ENCODE results near the gene ECM2. TPM values are rescaled to one million over a fixed set of nuclear protein-coding genes. Genes with fewer than 3 reads are reported as not detected.

ECM2 gene
- total RNA-seq, 2 donors from 2014 or later, result 1.8 to 3.2 TPM

DNA sequence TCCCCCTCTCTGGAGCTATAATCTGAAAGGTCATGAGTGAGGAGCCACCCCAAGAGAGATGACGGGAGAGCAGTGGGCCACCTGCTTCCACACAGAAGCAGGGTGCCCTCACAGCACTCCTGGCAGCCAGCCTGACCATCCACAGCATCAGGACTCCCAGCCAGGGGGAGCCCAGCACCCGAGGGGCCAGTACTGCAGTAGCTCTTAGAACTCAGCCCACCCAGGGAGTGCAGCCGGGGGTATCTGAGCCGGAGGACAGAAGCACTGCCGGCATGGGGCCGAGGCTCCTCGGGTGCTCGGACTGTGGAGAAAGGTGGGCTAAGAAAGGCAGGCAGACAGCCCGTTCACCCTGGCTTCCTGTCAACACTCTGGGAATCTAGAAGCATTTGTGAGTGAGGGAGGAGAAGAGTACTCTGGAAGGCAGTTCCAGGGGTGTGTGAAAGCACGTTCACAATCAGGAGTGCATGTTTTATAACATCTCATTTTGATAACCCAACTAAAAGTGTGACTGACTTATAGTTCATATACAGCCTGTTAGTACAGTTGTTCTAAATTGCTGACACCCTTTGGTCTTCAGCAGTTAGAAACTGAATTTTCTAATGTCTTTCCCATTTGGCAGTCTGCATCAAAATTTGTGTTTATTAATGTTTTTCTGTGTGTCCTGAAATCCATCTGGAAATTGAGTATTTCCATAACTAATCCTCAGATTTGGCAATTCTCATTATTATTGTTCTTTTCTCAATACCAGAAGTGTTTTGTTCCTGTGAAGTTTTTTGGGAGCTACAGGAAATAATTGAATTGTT is 27.6 kb downstream of the ECM2 start:
- Mint-ChIP-seq H3K27me3 (ENCODE audit: insufficient read depth) (no peaks in the 10 kb centered on the region), H3K4me3 (no peak overlapping the region), H3K9me3 (peaks cover 2% of the 10 kb centered on the region), H3K27ac (no peak overlapping the region), H3K36me3 (ENCODE audit: low read depth) (no peaks in the 10 kb centered on the region), H3K4me1 (peaks cover 5% of the 10 kb centered on the region)
- H3K9ac ChIP-seq (ENCODE audit: extremely low read depth, low read length, poor library complexity, severe bottlenecking), result no peak overlapping the region
- H3K4me3 ChIP-seq (ENCODE audit: low read length), result no peak overlapping the region
- H3K4me1 ChIP-seq (ENCODE audit: control insufficient read depth, insufficient read depth, low read length), result no peaks in the 10 kb centered on the region
- 90 to 91% methylated on average over 8 to 10 of the region's 10 CpGs for WGBS, 2 experiments (ENCODE audit: insufficient coverage in 1 of 2, insufficient read length in 1 of 2)
- no peak for DNase-seq
- H3K36me3 ChIP-seq (ENCODE audit: control insufficient read depth, insufficient read depth, low read length), result no peaks in the 10 kb centered on the region
- no peak overlapping the region for H3K27ac ChIP-seq (ENCODE audit: low read depth, low read length)
- no peaks in the 10 kb centered on the region for H3K27me3 ChIP-seq (ENCODE audit: control insufficient read depth, insufficient read depth, low read length, poor library complexity, severe bottlenecking)
- no peaks in the 10 kb centered on the region for H3K9me3 ChIP-seq (ENCODE audit: control insufficient read depth, low read length)
- TF ChIP-seq, protein P1, sequence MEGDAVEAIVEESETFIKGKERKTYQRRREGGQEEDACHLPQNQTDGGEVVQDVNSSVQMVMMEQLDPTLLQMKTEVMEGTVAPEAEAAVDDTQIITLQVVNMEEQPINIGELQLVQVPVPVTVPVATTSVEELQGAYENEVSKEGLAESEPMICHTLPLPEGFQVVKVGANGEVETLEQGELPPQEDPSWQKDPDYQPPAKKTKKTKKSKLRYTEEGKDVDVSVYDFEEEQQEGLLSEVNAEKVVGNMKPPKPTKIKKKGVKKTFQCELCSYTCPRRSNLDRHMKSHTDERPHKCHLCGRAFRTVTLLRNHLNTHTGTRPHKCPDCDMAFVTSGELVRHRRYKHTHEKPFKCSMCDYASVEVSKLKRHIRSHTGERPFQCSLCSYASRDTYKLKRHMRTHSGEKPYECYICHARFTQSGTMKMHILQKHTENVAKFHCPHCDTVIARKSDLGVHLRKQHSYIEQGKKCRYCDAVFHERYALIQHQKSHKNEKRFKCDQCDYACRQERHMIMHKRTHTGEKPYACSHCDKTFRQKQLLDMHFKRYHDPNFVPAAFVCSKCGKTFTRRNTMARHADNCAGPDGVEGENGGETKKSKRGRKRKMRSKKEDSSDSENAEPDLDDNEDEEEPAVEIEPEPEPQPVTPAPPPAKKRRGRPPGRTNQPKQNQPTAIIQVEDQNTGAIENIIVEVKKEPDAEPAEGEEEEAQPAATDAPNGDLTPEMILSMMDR (conservative IDR thresholded peaks at IDR 0.05), result peak; percentile 37

DNA sequence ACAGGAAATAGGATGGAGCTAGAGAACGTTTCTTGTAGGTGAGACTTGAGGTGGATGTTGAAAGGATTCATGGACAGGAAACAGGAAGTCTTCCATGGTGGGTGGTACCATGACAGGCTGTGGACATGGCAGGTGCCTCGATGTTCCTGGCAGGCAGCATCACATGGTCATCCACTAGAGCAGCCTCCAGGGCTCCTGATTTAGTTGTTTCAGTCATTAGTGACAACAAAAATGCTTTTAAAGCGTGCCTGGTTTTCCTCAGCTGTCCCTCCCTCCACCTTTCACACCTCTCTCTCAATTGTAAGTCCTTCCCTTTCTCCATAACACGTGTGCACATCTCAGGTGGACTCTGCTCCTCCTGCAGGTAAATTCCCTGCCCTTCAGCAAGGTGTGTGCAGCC is 28.3 kb downstream of the ECM2 start:
- H3K4me1 ChIP-seq (ENCODE audit: control insufficient read depth, insufficient read depth, low read length), result no peaks in the 10 kb centered on the region
- no peaks in the 10 kb centered on the region for H3K9me3 ChIP-seq (ENCODE audit: control insufficient read depth, low read length)
- H3K36me3 ChIP-seq (ENCODE audit: control insufficient read depth, insufficient read depth, low read length), result no peaks in the 10 kb centered on the region
- no peak overlapping the region for H3K9ac ChIP-seq (ENCODE audit: extremely low read depth, low read length, poor library complexity, severe bottlenecking)
- Mint-ChIP-seq H3K4me3 (no peak overlapping the region), H3K27me3 (ENCODE audit: insufficient read depth) (no peaks in the 10 kb centered on the region), H3K9me3 (peaks cover 2% of the 10 kb centered on the region), H3K36me3 (ENCODE audit: low read depth) (no peaks in the 10 kb centered on the region), H3K4me1 (peaks cover 5% of the 10 kb centered on the region), H3K27ac (no peak overlapping the region)
- H3K4me3 ChIP-seq (ENCODE audit: low read length), result no peak overlapping the region
- H3K27me3 ChIP-seq (ENCODE audit: control insufficient read depth, insufficient read depth, low read length, poor library complexity, severe bottlenecking), result no peaks in the 10 kb centered on the region
- no peak for DNase-seq
- TF ChIP-seq, protein P1 (conservative IDR thresholded peaks at IDR 0.05), result no peak
- no peak overlapping the region for H3K27ac ChIP-seq (ENCODE audit: low read depth, low read length)
- 84 to 94% methylated on average over 4 of the region's 4 CpGs for WGBS, 2 experiments (ENCODE audit: insufficient coverage in 1 of 2, insufficient read length in 1 of 2)

DNA sequence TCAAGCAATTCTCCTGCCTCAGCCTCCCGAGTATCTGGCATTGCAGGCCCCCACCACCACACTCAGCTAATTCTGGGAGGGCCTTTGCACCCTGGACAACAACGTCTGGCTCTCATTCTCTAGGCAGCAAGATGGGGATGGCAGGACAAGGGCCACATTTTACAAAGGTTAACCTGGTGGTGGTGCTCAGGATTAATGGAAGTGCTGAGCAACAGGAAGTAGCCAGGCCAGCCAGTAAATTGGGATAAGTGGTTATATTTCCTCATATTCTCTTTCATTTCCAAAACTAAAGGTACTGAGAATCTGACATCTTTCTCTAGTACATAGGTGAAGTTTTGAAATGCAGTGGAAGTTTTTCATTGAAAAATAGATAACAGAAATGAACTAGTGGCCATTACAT is 28.8 kb downstream of the ECM2 start:
- no peaks in the 10 kb centered on the region for H3K36me3 ChIP-seq (ENCODE audit: control insufficient read depth, insufficient read depth, low read length)
- TF ChIP-seq, protein P1 (conservative IDR thresholded peaks at IDR 0.05), result peak; percentile 34
- no peaks in the 10 kb centered on the region for H3K9me3 ChIP-seq (ENCODE audit: control insufficient read depth, low read length)
- WGBS, 2 experiments (ENCODE audit: insufficient coverage in 1 of 2, insufficient read length in 1 of 2), result 60 to 85% methylated on average over 1 to 2 of the region's 2 CpGs
- H3K36me3 Mint-ChIP-seq (ENCODE audit: low read depth), result no peaks in the 10 kb centered on the region
- no peak overlapping the region for H3K9ac ChIP-seq (ENCODE audit: extremely low read depth, low read length, poor library complexity, severe bottlenecking)
- no peaks in the 10 kb centered on the region for H3K27me3 ChIP-seq (ENCODE audit: control insufficient read depth, insufficient read depth, low read length, poor library complexity, severe bottlenecking)
- H3K4me1 Mint-ChIP-seq, result peaks cover 5% of the 10 kb centered on the region
- DNase-seq, result no peak
- H3K27ac ChIP-seq (ENCODE audit: low read depth, low read length), result no peak overlapping the region
- no peak overlapping the region for H3K4me3 Mint-ChIP-seq
- no peaks in the 10 kb centered on the region for H3K27me3 Mint-ChIP-seq (ENCODE audit: insufficient read depth)
- no peaks in the 10 kb centered on the region for H3K4me1 ChIP-seq (ENCODE audit: control insufficient read depth, insufficient read depth, low read length)
- H3K4me3 ChIP-seq (ENCODE audit: low read length), result no peak overlapping the region
- H3K27ac Mint-ChIP-seq, result no peak overlapping the region
- H3K9me3 Mint-ChIP-seq, result peaks cover 2% of the 10 kb centered on the region
